Kidney epithelial cell (primary cell): ENCODE results near the gene TMEM119. TPM values are rescaled to one million over a fixed set of nuclear protein-coding genes. Genes with fewer than 3 reads are reported as not detected.

Source experiments
- DNase-seq: peaks from one replicate; pipeline ENCODE4 v3.0.0-alpha.2; 2010; ENCODE audit warnings: low read depth
- H3K27me3 ChIP-seq: 2 replicates; pipeline ENCODE4 v1.6.0; 2011; ENCODE audit warnings: low read length; ENCODE audit not compliant: control insufficient read depth, insufficient read depth
- H3K36me3 ChIP-seq: 2 replicates; pipeline ENCODE4 v1.5.1; 2011; ENCODE audit warnings: low read length; ENCODE audit not compliant: control insufficient read depth, insufficient read depth
- H3K4me3 ChIP-seq: 2 replicates; pipeline ENCODE4 v1.5.1; 2011; ENCODE audit warnings: low read depth, mild to moderate bottlenecking, control low read depth, low read length
- total RNA-seq: library from RNA; depleted of rRNA; stranded (reverse); fragments of >200 nt; gene quantifications from 2 replicates; pipeline ENCODE4 v1.2.3, GENCODE V29; 2015
- TF ChIP-seq, protein P1 (sequence below): IDR thresholded peaks from 2 replicates; pipeline ENCODE4 v1.5.1; 2011; ENCODE audit warnings: mild to moderate bottlenecking, moderate library complexity, low read length, control low read depth, inconsistent platforms; ENCODE audit not compliant: insufficient read depth, poor library complexity, severe bottlenecking

The TMEM119 gene
- total RNA-seq, 1 donor from 2014 or later = not detected

DNA sequence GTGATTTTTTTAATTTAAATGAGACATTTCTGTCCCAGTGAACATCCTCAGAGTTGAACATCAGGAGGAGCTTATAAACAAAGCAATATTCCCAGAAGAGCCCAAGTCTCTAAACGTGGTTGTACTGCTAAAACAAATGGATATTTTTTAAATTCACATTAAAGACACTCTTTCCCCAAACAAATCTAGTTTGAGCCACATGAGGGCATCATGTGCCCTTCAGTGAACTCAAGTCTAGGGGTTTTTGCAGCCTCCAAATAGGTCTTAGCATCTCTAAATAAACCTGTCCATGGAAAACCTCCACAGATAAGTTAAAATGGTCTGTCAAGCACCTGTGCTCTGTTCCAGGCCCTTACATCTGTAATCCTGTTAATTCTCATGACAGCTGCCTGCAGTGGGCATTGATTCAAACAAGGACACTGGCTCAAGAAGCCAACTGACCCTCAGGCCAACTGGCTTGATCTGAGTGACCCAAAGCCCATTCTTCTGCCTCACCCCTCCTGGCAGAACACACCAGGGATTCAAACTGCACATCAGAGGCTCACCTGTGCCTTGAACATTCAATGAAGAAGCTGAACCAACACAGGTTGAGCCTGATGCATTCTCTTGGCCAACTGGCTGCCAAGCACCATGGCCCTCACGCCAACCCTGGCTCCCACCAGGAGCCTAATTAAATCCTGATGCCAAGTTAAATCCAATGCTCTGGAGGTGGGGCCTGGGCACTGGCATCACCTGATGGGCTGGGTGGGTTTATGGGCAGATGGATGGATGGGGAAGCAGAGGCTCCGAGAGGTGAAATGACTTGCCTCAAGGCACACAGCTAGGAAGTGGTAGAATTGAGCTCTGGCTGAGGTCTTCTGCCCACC is 26.9 kb downstream of the TMEM119 start:
- TF ChIP-seq, protein P1, sequence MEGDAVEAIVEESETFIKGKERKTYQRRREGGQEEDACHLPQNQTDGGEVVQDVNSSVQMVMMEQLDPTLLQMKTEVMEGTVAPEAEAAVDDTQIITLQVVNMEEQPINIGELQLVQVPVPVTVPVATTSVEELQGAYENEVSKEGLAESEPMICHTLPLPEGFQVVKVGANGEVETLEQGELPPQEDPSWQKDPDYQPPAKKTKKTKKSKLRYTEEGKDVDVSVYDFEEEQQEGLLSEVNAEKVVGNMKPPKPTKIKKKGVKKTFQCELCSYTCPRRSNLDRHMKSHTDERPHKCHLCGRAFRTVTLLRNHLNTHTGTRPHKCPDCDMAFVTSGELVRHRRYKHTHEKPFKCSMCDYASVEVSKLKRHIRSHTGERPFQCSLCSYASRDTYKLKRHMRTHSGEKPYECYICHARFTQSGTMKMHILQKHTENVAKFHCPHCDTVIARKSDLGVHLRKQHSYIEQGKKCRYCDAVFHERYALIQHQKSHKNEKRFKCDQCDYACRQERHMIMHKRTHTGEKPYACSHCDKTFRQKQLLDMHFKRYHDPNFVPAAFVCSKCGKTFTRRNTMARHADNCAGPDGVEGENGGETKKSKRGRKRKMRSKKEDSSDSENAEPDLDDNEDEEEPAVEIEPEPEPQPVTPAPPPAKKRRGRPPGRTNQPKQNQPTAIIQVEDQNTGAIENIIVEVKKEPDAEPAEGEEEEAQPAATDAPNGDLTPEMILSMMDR = peak; percentile 32
- Histone ChIP-seq H3K27me3 (no peaks in the 10 kb centered on the region), H3K36me3 (no peaks in the 10 kb centered on the region), H3K4me3 (no peak overlapping the region)
- no peak for DNase-seq

GRCh38 chr12:108568338-108569154 is 29.3 kb downstream of the TMEM119 start:
- Histone ChIP-seq H3K36me3 (no peaks in the 10 kb centered on the region), H3K4me3 (no peak overlapping the region), H3K27me3 (no peaks in the 10 kb centered on the region)
- TF ChIP-seq, protein P1 = no peak
- DNase-seq = no peak

DNA sequence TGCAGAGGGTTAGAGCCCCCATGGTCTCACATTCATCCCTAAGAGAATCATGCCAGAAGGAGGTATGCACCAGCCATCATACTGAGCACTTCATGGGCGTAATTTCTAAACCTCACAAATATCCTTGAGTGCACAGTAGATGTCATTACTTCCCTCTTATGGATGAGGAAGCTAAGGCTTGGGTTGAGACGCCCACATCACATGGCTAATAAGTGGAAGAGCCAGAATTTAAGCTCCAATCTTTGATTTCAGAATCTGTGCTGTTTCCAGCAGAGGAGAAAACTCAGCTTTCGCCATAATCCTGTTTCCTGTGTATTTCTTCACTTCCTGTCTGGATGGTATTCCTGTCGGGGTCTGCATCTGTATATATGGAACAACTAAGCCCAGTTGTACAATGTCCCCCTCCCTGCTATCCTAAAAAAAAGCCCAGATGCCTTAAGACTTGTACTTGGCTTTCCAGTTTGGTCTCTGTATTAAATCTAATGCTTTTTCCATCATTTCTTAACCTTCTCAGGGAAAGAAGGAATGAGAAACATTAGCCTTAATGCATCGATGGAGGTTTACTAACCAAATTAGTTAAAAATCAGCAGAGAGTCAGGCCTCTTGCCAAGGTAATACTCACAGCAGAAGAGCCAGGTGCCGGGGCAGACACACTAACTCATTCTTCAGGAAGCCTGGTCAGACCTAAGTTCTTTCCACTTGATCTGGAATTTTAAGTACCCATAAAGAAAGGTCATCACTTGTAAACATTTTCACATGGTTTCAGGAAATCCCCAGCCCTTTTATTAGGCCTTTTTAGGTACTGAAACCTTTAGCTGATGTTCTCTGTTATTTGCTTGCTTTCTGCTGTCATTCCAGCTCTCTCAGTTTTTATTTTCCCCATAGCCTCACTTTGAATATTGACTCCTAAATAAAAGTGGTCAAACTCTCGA is 30.2 kb downstream of the TMEM119 start:
- TF ChIP-seq, protein P1 = no peak
- H3K27me3 ChIP-seq = no peaks in the 10 kb centered on the region
- no peaks in the 10 kb centered on the region for H3K36me3 ChIP-seq
- no peak overlapping the region for H3K4me3 ChIP-seq
- peak; percentile 86 for DNase-seq

GRCh38 chr12:108566452-108566851 is 31.4 kb downstream of the TMEM119 start:
- H3K4me3 ChIP-seq = no peak overlapping the region
- TF ChIP-seq, protein P1 = no peak
- no peak for DNase-seq
- no peaks in the 10 kb centered on the region for H3K36me3 ChIP-seq
- no peaks in the 10 kb centered on the region for H3K27me3 ChIP-seq

GRCh38 chr12:108565976-108566375 is 31.9 kb downstream of the TMEM119 start:
- TF ChIP-seq, protein P1 = no peak
- DNase-seq = peak; percentile 75
- no peaks in the 10 kb centered on the region for H3K27me3 ChIP-seq
- H3K36me3 ChIP-seq = no peaks in the 10 kb centered on the region
- no peak overlapping the region for H3K4me3 ChIP-seq
